Astrocyte of the cerebellum (primary cell): Measurements from ENCODE around the gene MAT2A.

Experiments used
- DNase-seq: peaks from one replicate; pipeline ENCODE4 v3.0.0-alpha.2; 2011; ENCODE audit warnings: low read depth
- H3K4me3 ChIP-seq: 2 replicates; pipeline ENCODE4 v1.5.1; 2011; ENCODE audit warnings: mild to moderate bottlenecking, low read depth, low read length, moderate library complexity
- in situ Hi-C: cut with HindIII; loops from 2 replicates; pipeline ENCODE4 v1.10.0; 2017; ENCODE audit warnings: low sequenced_read_pairs
- TF ChIP-seq, protein P1 (sequence below): IDR thresholded peaks from 2 replicates; pipeline ENCODE4 v1.5.1; 2012; ENCODE audit warnings: low read length, low read depth, moderate library complexity, mild to moderate bottlenecking; ENCODE audit errors: missing control alignments

Gene MAT2A

DNA sequence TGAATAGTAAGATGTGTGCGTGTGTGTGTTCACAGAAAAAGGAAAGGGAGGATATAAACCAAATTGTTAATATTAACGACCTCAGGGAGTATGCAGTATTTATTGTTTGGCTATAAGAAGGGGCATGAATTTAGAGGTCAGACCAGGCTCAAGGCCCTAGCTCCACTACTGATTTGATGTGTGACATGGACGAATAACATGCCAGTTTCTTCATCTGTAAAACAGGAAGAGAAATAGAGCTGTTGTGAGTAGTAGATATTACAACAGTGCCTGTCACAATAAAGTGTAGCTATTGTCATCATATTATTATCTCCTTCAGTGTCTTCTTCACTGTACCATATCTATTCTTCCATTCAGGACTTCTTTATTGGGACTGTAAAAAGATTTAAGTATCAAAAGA is 4.1 kb upstream of the MAT2A start:
- in situ Hi-C loops, result loop anchor here (5.0 kb wide), 1 partner anchor 113 kb away; no protein-coding TSS in a partner anchor
- no peak overlapping the region for H3K4me3 ChIP-seq
- no peak for DNase-seq
- TF ChIP-seq, protein P1, sequence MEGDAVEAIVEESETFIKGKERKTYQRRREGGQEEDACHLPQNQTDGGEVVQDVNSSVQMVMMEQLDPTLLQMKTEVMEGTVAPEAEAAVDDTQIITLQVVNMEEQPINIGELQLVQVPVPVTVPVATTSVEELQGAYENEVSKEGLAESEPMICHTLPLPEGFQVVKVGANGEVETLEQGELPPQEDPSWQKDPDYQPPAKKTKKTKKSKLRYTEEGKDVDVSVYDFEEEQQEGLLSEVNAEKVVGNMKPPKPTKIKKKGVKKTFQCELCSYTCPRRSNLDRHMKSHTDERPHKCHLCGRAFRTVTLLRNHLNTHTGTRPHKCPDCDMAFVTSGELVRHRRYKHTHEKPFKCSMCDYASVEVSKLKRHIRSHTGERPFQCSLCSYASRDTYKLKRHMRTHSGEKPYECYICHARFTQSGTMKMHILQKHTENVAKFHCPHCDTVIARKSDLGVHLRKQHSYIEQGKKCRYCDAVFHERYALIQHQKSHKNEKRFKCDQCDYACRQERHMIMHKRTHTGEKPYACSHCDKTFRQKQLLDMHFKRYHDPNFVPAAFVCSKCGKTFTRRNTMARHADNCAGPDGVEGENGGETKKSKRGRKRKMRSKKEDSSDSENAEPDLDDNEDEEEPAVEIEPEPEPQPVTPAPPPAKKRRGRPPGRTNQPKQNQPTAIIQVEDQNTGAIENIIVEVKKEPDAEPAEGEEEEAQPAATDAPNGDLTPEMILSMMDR, result no peak

GRCh38 chr2:85536479-85536878 is 2.5 kb upstream of the MAT2A start:
- no peak overlapping the region for H3K4me3 ChIP-seq
- no peak for DNase-seq
- TF ChIP-seq, protein P1, result no peak
- in situ Hi-C loops, result loop anchor here (5.0 kb wide), 1 partner anchor 114 kb away; no protein-coding TSS in a partner anchor

DNA sequence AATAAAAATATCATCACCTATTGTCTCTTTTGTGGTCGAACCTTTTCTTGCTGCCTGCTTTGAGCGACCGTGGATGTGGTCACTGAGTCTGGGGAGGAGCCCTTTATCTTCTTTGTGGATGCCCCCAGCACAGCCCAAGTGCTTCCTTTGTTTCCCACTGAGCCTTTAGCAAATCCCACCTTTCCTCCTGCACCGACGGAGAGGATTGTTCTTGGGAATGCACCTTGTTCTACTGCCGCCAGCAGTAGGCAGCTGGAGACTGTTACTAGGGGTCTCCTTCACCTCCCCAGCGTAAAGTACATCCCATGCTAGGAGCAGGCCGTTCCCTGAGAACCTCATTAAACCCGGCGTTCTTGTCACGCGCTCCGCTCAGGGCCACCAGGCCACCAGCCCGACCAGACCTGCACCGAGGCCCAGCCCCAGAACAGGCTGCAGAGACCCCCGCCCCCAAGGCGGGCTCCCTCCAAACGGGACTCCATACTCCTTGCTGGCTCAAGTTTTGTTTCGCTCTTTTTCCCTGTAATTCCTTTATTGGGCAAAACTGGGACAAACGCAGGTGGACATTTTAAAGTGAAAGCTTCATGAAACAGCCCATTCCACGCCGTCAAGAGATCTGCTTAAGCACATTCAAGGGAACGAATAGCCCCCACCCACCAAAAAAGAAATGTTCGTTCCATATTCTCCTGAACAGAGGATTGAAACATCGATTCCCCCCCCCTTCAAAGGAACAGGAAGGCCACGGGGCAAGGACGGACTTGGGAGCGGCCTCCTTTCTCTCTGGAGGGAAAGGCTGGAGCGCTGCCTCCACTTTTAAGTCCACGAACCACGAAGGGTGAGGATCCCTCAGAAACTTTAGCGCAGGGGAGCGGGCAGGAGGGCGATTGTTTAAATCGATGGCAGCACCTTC is 1.1 kb upstream of the MAT2A start:
- in situ Hi-C loops, result loop anchor here (5.0 kb wide), 1 partner anchor 116 kb away; no protein-coding TSS in a partner anchor
- H3K4me3 ChIP-seq, result peak overlapping the region; percentile 82
- no peak for DNase-seq
- TF ChIP-seq, protein P1, result peak; percentile 31

GRCh38 chr2:85539361-85540132 is 579 bp downstream of the MAT2A start:
- TF ChIP-seq, protein P1, result no peak
- peak overlapping the region; percentile 82 for H3K4me3 ChIP-seq
- DNase-seq, result no peak
- in situ Hi-C loops, result loop anchor here (5.0 kb wide), 1 partner anchor 117 kb away; no protein-coding TSS in a partner anchor

DNA sequence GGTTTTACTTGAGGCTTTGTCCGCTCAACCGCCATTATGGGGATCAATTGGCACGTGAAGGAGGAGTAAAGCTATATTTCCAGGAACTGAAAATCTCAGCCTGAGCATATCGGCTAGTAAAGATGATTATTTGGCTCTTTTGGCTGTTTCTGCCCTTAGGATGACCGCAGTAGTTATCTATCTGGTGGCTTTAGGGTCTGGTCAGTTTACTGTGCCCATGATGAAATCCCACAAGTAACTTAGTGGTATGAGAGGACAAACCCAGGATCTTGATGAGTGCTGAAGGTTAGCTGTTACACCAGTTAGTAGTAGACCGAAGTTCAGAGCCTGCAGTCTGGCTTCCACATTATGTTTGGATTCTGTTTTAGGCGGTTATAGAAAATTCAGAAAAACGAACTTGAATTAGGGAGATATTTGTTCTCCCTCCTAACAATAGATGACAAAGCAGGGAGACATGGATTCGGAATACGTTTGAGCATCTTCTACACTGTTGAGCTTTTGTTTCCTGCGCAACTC is 1.2 kb downstream of the MAT2A start:
- TF ChIP-seq, protein P1, result no peak
- peak overlapping the region; percentile 82 for H3K4me3 ChIP-seq
- in situ Hi-C loops, result no loop called here
- DNase-seq, result no peak

DNA sequence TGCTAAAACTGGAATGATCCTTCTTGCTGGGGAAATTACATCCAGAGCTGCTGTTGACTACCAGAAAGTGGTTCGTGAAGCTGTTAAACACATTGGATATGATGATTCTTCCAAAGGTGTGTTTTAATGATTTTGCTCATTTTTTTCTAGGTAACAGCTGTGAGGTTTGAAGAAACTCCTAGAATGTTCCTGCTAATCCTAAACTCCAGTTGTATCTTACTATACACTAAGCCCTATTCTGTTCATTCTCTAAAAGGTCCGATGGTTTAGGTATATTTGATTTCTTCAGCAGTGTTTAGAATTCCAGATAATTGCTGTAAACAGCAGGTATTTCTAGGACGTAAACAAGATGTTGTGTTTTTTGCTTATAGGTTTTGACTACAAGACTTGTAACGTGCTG is 2.3 kb downstream of the MAT2A start:
- DNase-seq, result no peak
- H3K4me3 ChIP-seq, result peak overlapping the region; percentile 82
- in situ Hi-C loops, result no loop called here
- TF ChIP-seq, protein P1, result no peak
